NCI-H510A treated with DMSO at 0.1 percent for 48 hours (cell line): Measurements from ENCODE around the gene CD244.
"Not testable (repeated sequence)": the region's sequence is repeated elsewhere in the genome, so short reads cannot be mapped to it uniquely, and the experiment has no call there.

Experiments used
- DNase-seq: peaks from one replicate; lab custom pipeline; 2025; lab: John Stamatoyannopoulos, UW

The CD244 gene

DNA sequence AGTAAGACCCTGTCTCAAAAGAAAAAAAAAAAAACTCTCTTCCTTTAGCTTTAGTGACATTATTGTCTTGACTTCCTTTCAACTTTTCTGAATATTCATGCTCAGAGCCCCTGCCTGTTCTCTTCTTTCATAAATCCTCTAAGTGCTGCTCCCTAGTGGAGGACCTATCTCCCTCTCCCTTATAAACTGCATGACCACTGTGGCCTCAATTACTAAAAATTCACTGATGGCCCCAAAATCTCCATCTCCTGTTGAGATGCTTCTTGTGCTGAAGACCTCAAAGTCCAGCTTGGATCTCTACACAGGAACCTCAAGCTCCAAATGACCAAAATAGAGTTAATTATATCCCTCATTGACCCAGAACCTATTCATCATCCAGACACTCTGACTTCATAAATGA lies 14.5 kb upstream of the CD244 start:
- no peak for DNase-seq

DNA sequence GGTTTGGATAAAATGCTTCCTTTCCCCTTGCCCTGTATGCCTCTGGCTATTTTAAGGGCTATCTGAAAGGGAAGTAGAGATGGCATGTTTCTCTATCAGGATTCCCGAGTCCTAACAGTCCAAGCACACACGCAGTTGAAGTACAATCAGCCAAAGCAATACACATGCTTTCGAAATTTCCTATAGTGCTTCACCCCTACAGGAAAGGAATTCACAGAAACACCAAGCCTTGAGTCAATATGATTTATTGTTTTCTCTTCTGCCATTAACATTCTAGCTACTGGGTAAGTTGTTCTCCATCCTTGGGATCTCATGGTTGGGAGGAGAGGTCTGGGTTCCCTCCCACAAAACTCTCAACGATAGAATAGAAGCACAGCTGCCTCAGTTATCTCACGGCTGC lies 13.6 kb upstream of the CD244 start:
- DNase-seq, result no peak

DNA sequence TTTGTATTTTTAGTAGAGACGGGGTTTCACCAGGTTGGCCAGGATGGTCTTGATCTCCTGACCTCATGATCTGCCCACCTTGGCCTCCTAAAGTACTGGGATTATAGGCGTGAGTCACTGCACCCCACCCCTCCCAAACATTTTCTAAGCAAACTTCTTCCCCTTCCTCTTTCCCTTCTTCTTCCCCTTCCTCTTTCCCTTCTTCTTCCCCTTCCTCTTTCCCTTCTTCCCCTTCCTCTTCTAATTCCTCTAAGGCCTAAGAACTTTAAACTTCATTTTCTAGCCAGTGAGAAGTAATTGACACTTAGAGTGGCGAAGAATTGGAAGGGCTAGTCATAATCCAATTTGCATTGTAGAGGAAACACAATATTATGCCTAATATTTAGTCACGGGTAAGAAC lies 12.9 kb upstream of the CD244 start:
- DNase-seq, result not testable (repeated sequence)

DNA sequence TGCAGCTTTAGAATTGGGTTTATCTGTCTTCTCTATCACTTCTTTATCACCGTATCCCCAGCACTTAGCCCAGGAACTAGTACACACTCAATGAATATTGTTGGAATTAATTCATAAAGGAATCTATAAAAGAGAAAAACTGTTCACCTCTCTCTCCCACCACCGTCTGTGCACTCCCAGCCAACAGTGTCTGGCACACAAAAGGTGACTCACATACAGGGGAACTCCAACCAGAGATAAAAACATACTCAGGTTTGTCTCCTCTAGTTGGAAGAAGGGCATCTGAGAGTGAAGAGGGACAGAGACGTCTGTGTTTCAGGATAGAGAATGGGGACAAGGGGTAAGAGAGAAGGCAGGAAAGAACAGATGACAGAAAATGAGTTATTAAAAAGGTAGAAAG lies 12.2 kb upstream of the CD244 start:
- DNase-seq, result no peak

DNA sequence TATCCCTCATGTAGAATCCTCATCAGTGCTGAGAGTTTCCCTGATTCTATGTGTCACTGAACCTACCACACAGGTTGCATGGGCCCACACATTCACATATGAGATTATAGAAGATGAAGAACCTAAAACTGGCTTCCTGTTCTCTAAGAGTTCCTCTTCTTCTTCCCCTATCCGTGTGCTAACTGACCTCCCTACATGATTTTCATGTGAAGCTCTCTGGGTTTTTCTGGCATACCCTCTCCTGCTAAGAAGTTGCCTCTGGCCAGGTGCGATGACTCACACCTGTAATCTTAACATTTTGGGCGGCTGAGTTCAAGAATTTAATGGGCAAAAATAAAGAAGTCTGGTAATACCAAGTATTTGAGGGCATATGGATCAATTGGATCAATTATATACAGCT lies 5.5 kb upstream of the CD244 start:
- no peak for DNase-seq

DNA sequence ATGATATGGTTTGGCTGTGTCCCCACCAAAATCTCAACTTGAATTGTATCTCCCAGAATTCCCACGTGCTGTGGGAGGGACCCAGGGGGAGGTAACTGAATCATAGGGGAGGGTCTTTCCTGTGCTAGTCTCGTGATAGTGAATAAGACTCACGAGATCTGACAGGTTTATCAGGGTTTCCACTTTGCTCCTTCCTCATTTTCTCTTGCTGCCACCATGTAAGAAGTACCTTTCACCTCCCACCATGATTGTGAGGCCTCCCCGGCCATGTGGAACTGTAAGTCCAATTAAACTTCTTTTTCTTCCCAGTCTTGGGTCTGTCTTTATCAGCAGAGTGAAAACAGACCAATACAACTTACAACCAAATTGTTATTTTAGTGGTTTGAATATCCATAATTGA lies 5.0 kb upstream of the CD244 start:
- DNase-seq, result not testable (repeated sequence)

DNA sequence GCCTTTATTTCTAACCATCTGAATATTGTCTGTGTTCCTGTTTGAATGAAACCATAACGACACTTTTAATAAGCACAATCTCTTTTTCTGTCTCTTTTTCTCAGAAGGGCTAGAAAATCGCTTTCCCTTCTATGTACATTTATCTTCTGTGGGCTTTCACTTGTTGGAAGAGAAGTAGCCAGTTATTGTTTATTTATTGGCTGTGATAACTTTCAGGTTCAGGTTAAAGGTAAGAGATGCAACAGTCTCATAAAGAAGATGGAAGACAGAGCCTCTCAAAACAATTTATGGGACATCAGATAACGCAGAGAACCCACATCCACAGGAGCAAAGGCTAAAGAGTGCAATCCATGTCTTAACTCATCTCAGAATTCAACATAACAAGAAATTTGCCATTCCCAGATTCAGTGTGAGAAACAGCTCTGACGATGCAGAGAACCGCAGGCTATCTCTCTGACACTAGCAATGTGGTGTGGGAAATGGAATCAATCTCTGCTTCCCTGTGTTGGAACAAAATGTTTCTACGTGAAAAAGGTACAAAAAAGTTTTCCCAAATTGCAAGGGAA lies 4.1 kb upstream of the CD244 start:
- DNase-seq, result no peak

DNA sequence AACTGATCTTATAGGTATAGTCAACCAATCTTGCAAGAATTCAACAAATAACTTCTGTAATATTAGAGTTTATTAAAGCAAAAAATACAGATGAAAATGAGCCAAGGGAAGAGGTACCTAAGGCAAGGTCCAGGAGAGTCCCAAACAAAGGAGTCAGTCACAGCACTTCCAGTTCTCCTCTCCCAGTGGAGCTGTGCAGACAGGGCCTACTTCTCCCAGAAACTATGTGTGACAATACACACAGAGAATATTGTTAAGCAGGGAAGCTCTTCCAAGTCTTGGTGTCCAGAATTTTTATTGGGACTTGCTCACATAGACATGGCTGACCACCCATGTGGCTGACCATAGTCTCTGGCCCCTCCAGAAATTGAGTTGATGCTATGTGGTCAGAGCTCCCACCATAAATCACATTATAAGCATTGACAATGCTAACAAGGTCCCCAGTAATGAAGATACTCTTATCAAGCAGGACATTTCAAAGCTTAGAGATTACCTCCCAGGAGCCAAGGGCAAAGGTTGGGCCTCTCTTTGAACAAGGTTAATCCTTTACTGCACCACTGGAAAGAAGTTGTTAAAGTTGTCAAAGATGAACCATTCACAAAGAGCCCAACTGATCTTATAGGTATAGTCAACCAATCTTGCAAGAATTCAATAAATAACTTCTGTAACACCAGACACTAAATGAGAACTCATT lies 3.5 kb upstream of the CD244 start:
- DNase-seq, result no peak

DNA sequence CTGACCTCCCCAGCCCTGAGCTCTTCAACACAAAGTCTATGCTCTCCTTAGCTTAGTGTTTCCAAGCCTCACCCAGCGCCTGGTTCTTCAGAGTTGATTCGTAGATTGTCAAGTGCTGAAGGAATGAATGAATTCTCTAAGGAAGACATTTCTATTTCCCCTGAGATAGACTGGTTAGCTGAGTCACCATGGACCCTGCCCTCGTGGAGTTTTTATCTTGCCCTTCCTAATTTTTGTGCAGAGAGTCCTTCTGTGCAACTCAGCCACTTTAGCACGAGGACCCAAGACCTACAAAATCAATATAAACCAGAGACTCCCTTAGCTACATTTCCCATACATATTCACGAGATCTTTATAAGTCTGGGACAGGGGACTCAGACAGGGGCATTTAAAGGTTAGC lies 2.6 kb upstream of the CD244 start:
- DNase-seq, result no peak

DNA sequence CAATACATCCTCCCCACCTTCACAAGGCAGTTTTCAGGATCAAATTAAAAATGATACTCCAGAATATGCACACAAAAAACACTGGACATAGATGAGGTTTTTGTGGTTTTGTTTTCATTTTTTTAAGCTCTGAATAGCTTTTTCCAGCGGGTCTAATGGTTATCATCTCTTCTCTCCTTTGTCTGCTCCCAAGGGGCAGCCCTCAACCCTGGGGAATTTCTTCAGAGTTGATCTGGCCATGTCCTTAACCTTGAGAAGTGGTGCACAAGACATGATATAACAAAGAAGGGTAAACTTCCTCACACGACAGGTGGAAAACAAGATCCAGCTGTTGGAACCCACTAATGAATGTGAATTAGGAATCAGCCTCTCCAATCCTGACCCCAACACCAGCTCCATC lies 1.5 kb upstream of the CD244 start:
- no peak for DNase-seq

DNA sequence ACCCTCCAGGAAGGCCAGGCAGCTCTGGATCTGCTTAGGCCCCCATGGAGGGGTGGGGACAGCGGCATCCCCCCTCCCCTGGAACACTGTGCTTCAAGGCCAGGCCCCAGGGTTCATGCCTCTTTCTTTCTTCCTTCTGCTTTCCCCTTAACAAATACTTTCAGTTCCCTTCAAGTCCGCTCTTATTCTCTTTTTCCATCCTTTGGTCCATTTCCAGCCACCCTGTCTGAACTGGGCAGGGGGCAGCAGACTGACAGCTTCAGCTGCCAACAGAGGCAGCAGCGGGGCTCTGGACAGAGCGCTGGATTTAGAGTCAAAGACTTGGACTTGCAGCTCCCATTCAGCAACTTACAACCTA lies 1.1 kb upstream of the CD244 start:
- no peak for DNase-seq

DNA sequence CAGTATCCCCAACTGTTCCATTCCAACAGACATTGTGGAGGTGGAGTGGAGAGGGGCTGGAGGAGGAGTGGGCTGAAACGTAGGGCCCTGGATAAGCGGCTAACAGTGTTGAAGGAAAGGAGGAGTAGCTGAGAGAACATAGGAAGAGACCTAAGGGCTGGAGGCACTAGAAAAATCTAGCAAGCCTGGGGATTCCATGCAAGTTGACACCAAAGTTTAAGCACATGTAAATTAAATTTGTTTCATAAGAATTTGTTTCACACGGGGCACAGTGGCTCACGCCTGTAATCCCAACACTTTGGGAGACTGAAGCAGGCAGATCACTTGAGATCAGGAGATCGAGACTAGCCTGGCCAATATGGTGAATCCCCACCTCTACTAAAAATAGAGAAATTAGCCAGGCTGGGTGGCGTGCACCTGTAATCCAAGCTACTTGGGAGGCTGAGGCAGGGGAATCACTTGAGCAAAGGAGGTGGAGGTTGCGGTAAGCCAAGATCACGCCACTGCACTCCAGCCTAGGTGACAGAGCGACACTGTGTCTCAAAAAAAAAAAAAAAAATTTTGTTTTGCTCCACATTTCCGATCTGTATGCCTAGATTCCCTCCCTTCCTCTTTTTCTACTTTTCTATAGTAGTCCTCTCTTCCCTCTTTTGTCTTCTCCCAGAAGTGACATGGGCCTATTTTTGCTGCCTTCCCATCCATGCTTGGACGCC lies 530 bp upstream of the CD244 start:
- DNase-seq, result no peak

DNA sequence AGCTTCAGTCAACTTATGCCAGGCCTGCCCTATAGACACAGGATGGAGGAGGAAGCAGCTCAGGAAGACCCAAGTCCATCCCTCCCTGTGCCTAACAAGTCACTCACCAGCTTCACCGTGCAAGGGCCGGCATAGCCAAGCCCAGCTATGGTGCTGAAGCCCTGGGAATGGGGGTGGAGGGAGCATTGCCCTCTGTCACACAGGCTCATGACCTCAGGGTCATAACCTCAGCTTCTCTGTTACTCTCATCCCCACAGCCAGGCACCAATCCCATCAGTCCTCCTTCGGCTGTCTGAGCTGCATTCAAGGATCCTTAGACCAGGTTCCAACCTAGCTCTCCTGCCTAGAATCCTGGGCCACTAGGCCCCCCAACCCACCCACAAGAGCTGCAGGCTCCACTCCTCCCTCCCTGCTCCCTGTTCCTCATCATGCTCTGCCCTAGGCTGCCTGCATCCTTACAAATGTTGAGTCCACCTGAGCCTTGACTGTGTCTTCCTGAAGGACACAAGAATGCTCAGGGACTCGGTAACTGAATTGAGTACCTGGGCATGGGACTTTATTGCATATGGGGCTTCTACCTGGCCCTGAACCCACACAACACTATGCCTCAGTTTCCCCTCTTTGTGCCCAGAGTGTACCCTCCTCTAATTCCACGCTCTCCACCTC lies 1.7 kb downstream of the CD244 start:
- no peak for DNase-seq

DNA sequence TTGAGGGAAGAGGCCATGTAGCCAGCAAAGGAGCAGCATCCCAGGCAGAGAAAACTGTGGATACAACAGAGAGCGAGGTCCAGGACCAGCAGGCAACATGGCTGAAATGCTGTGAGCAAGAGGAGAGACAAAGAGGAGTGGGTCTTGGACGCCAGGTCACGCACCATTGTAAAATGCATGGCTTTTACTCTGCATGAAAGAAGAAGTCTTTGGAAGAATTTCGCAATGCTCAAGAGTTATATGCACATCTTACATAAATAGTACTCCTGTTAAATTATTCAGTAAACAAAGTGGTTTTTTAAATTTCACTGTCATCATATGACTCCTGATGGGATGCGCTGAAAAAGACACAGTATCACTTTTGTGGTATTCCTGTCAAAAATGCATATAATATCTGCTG lies 3.5 kb downstream of the CD244 start:
- DNase-seq, result no peak

DNA sequence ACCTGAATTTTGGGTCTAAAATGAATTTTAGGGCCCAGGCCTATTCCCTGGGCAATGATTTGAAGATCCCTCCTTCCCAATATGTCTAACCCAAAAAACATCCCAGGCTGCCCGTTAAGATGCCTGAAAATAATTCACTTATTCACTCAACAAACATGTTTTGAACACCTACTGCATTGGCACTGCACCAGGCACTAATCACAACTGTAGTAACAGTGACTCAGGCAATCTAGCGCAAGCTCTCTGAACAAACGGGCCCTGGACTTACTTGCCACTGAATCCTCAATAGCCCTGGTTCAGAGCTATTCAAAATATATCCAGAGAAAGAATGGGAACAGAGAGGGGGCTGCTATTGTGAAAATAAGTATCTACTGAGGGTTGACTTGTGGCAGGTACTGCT lies 4.2 kb downstream of the CD244 start:
- no peak for DNase-seq

DNA sequence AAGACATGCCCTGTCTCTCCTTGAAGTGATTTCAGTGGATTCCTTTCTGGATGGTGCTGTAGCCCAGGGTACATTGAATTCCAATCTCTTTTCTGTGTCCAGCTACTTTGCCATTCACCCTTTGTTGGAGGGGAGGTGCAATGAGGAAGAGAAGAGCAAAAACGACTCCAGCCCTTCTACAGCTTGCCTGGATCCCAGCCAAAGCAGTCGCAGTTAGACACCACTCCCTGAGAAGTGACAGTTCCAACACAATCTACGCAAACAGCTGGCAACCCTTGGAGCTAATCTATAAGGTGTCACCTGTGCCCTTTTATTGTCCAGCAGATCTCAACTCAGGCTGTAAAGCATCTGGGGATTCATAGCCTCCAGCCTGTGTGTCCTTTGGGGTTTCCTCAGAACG lies 4.6 kb downstream of the CD244 start:
- no peak for DNase-seq

DNA sequence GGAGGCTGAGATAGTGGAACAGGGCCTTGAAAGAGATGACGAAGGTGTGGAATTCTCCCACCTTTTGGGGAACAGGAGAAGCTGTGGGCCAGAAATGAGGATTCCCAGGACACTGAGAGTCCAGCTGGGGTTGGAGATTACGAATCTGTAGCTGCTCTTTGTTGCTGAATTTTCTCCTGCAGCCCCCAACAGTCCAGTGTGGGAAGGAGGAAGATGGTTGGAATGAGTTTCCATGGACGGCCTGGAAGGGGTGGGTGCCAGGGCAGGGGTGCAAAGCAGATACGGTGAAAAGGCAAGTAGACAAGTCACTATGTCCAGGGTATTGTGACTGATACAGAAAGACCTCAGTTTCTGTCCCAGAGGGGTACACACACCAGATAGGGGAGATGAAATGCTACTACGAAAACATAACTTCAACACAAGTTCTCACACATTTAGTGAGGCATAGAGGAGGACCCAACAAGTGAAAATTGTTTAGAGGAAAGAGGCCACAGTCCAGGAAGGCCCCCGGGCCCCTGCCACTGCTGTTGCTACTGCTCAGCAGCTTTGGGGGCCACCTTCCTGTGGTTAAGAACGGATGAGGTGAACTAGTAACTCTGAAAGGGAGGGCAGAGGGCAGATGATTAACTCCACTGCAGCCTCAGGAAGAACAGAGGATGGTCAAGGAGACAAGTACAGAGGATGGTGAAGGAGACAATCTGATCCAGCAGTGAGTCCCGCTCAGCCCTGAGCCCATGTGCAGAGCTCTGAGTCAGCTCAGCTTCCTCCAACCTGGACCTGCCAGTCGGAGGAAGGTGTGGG lies 7.3 kb downstream of the CD244 start:
- DNase-seq, result no peak

DNA sequence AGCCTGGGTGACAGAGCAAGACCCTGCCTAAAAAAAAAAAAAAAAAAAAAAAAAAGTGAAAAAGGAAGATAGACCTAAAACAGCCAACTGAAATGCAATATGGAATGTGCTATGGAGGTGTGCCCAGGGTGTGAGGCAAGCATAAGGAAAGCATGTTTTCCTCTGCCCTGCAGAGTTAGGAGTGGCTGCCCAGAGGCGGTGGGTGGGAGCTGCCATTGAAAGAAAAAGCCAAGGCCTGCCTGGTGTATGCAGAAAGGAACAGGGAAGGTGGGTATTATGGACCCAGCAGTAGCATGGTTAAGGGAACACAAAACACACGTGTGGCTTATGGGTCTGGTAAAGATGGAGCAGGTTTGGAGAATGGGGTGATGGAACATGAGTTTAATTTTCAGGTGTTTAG lies 8.9 kb downstream of the CD244 start:
- no peak for DNase-seq

DNA sequence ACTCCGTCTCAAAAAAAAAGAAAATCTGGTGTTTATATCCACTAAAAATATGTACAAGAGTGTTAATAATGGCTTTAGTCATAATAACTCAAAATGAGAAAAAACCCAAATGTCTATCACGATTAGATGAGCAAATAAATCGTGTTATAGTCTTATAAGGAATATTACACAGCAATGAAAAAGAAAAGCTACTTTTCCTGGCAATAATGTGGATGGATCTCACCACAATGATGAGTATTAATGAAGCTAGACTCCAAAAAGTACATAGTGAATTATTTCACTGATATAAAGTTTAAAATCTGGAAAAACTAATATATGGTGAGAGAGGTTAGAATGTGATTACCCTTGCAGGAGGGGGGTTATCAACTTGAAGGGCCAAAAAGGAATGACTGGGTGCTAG lies 9.7 kb downstream of the CD244 start:
- DNase-seq, result no peak

DNA sequence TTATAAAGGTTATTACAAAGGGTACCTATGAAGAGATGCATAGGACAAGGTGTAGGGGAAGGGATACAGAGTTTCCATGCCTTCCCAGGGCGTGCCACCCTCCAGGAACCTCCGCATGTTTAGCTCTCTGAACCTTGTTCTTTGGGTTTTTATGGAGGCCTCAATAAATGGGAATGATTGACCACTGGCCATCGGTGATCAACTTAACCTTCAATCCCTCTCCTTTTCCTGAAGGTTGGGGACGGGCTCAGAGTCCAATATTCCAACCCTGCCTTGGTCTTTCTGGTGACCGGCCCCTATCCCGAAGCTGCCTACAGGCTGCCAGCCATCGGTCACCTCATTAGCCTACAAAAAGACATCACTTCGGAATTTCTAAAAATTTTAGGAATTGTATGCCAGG lies 11.7 kb downstream of the CD244 start:
- DNase-seq, result no peak

DNA sequence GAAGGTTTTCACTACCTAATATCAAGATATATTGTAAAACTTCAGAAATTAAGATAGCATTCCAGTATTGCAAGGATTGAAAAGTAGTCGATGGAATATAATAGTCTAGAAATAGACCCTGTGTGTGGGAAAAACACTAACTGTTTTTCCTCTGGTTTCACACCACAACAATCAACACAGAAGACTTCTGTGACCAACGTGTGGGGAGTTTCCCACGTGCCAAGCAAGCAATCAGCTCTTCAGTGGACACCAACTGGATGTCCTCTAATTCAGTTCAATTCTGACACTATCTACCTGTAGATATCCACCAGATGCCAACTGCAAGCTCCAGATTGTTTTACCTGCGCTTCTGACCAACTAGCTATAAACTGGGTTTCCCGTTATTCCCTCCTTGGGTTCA lies 12.1 kb downstream of the CD244 start:
- no peak for DNase-seq

DNA sequence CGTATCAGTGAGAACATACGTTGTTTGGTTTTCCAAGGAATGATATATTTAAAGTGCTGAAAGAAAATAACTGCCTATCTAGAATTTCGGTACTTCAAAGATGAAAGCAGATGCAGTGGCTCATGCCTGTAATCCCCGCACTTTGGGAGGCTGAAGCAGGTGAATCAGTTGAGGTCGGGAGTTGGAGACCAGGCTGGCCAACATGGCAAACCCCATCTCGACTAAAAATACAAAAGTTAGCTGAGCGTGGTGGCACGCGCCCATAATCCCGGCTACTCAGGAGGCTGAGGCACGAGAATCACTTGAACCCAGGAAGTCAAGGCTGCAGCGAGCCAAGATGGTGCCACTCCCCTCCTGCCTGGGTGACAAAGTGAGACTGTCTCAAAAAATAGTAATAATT lies 16.4 kb downstream of the CD244 start:
- no peak for DNase-seq
